GM23338 (cell line): Measurements from ENCODE around the gene PGBD2. TPM values are rescaled to one million over a fixed set of nuclear protein-coding genes. Genes with fewer than 3 reads are reported as not detected.

Experiments used
- ATAC-seq: fragments of 200-7000 bp; cut with Tn5 transposase; 3 replicates; pipeline ENCODE4 v1.9.1; 2020
- DNase-seq: peaks from one replicate; pipeline ENCODE4 v3.0.0-alpha.2; 2015; ENCODE audit warnings: low spot score
- H2AFZ ChIP-seq: fragments of 200-600 bp; sonication (generic); 2 replicates; pipeline ENCODE4 v1.8.0; 2016; ENCODE audit warnings: antibody characterized with exemption, mild to moderate bottlenecking, moderate library complexity
- H3F3A ChIP-seq: fragments of 200-600 bp; sonication (generic); replicated peaks from 2 replicates; pipeline ENCODE4 v1.8.0; 2017; ENCODE audit warnings: antibody characterized with exemption, mixed run types, low read depth
- H3K27ac ChIP-seq: fragments of 200-600 bp; sonication (generic); 2 replicates; pipeline ENCODE4 v1.6.1; 2016; ENCODE audit warnings: low read depth
- H3K27me3 ChIP-seq: fragments of 200-600 bp; sonication (generic); 2 replicates; pipeline ENCODE4 v1.8.0; 2016; ENCODE audit warnings: mild to moderate bottlenecking, mixed run types, moderate library complexity; ENCODE audit not compliant: insufficient read depth
- H3K36me3 ChIP-seq: fragments of 200-600 bp; sonication (generic); 2 replicates; pipeline ENCODE4 v1.8.0; 2016; ENCODE audit warnings: mild to moderate bottlenecking; ENCODE audit not compliant: insufficient read depth
- H3K4me1 ChIP-seq: fragments of 200-600 bp; sonication (generic); 2 replicates; pipeline ENCODE4 v1.8.0; 2016; ENCODE audit warnings: mild to moderate bottlenecking, moderate library complexity; ENCODE audit not compliant: insufficient read depth
- H3K4me2 ChIP-seq: fragments of 200-600 bp; sonication (generic); 2 replicates; pipeline ENCODE4 v1.7.1; 2017; ENCODE audit warnings: mixed run types
- H3K4me3 ChIP-seq: fragments of 200-600 bp; sonication (generic); 2 replicates; pipeline ENCODE4 v1.6.1; 2016; ENCODE audit warnings: mixed run types
- H3K79me2 ChIP-seq: fragments of 200-600 bp; sonication (generic); replicated peaks from 2 replicates; pipeline ENCODE4 v1.8.0; 2017; ENCODE audit warnings: mild to moderate bottlenecking; ENCODE audit not compliant: insufficient read depth
- H3K9me2 ChIP-seq: fragments of 200-600 bp; sonication (generic); 2 replicates; pipeline ENCODE4 v1.8.0; 2017; ENCODE audit not compliant: insufficient read depth
- H4K20me1 ChIP-seq: fragments of 200-600 bp; sonication (generic); replicated peaks from 2 replicates; pipeline ENCODE4 v1.8.0; 2017; ENCODE audit warnings: mild to moderate bottlenecking; ENCODE audit not compliant: insufficient read depth
- H3K27ac Mint-ChIP-seq: 2 replicates; pipeline ENCODE4 v1.8.0; 2020; ENCODE audit warnings: inconsistent platforms, mild to moderate bottlenecking, moderate library complexity, mixed read lengths
- H3K27me3 Mint-ChIP-seq: 3 replicates; pipeline ENCODE4 v1.8.0; 2022; ENCODE audit warnings: low read depth, mild to moderate bottlenecking, moderate library complexity, mixed read lengths, inconsistent platforms; ENCODE audit not compliant: insufficient read depth, poor library complexity
- H3K36me3 Mint-ChIP-seq: 3 replicates; pipeline ENCODE4 v1.8.0; 2021; ENCODE audit warnings: low read depth, mild to moderate bottlenecking, inconsistent platforms, moderate library complexity, mixed read lengths
- H3K4me1 Mint-ChIP-seq: 3 replicates; pipeline ENCODE4 v1.8.0; 2020; ENCODE audit warnings: mild to moderate bottlenecking, inconsistent platforms, mixed read lengths
- H3K4me3 Mint-ChIP-seq: 3 replicates; pipeline ENCODE4 v1.8.0; 2021; ENCODE audit warnings: moderate library complexity, mild to moderate bottlenecking, inconsistent platforms, mixed read lengths
- H3K9me3 Mint-ChIP-seq: 3 replicates; pipeline ENCODE4 v1.8.0; 2020; ENCODE audit warnings: moderate library complexity, mild to moderate bottlenecking, inconsistent platforms, mixed read lengths
- CREB1 ChIP-seq: fragments of 250-450 bp; sonication (Bioruptor Pico); IDR thresholded peaks from 2 replicates; pipeline ENCODE4 v1.5.0; 2020; ENCODE audit warnings: low read depth, mild to moderate bottlenecking, moderate library complexity
- CTCF ChIP-seq, 2 experiments: fragments of 200-600 bp in 1 of 2; sonication (generic) in 1 of 2; conservative IDR thresholded peaks; 2 replicates each; pipeline versions ENCODE4 v1.5.1 to v1.6.1; 2016 to 2017; ENCODE audit warnings: antibody characterized with exemption in 2 of 2, low read depth in 2 of 2, mild to moderate bottlenecking in 2 of 2, moderate library complexity in 1 of 2
- ETS1 ChIP-seq: IDR thresholded peaks from 2 replicates; pipeline ENCODE4 v1.6.1; 2016; ENCODE audit warnings: antibody characterized with exemption
- EZH2 ChIP-seq: fragments of 200-600 bp; sonication (generic); IDR thresholded peaks from one replicate; pipeline ENCODE4 v1.8.0; 2017; ENCODE audit warnings: antibody characterized with exemption, mild to moderate bottlenecking, low read depth; ENCODE audit not compliant: unreplicated experiment
- EZH2phosphoT487 ChIP-seq: fragments of 200-600 bp; sonication (generic); IDR thresholded peaks from one replicate; pipeline ENCODE4 v1.8.1; 2018; ENCODE audit warnings: antibody characterized with exemption; ENCODE audit not compliant: unreplicated experiment
- JUNB ChIP-seq: IDR thresholded peaks from one replicate; pipeline ENCODE4 v1.6.1; 2016; ENCODE audit warnings: antibody characterized with exemption; ENCODE audit not compliant: unreplicated experiment
- POLR2AphosphoS5 ChIP-seq: IDR thresholded peaks from 2 replicates; pipeline ENCODE4 v1.6.1; 2016; ENCODE audit warnings: antibody characterized with exemption, low read depth
- REST ChIP-seq: IDR thresholded peaks from one replicate; pipeline ENCODE4 v1.6.1; 2018; ENCODE audit warnings: antibody characterized with exemption; ENCODE audit not compliant: unreplicated experiment
- STAT1 ChIP-seq: IDR thresholded peaks from one replicate; pipeline ENCODE4 v1.6.1; 2016; ENCODE audit warnings: antibody characterized with exemption; ENCODE audit not compliant: unreplicated experiment
- ZNF114 ChIP-seq: fragments of 250-450 bp; sonication (Bioruptor Pico); IDR thresholded peaks from 2 replicates; pipeline ENCODE4 v1.5.0; 2020; ENCODE audit warnings: mild to moderate bottlenecking, moderate library complexity
- ZNF462 ChIP-seq: fragments of 250-450 bp; sonication (Bioruptor Pico); IDR thresholded peaks from 2 replicates; pipeline ENCODE4 v1.5.0; 2020; ENCODE audit warnings: mild to moderate bottlenecking, moderate library complexity
- polyA plus RNA-seq: library from polyadenylated mRNA; unstranded; fragments of >200 nt; fragmentation: Nextera tagmentation; extraction: Ambion mirVana; gene quantifications from 2 replicates; pipeline ENCODE4 v1.2.1, GENCODE V29; 2016
- total RNA-seq: library from RNA; depleted of rRNA; stranded (reverse); fragments of >200 nt; shearing (Covaris generic); gene quantifications from 2 replicates; pipeline ENCODE4 v1.2.3, GENCODE V29; 2014

The PGBD2 gene
- total and polyA plus RNA-seq, 2 experiments from 2014 or later = 4.8 to 10.2 TPM

- TF ChIP-seq CREB1 (no peak), JUNB (no peak), CTCF (conservative IDR thresholded peaks at IDR 0.05; ENCODE audit: low read depth in 2 of 2) (no peak), EZH2 (no peak), POLR2AphosphoS5 (no peak)
These were observed 46.0 kb upstream of the PGBD2 start (continued) for GRCh38 chr1:248860007-248860406.

- H3K4me1 Mint-ChIP-seq = peaks cover 30% of the 10 kb centered on the region
- H3K79me2 ChIP-seq = no peaks in the 10 kb centered on the region; the same call in 1 of the 2 replicates
- no peaks in the 10 kb centered on the region for H4K20me1 ChIP-seq
- H3K27me3 ChIP-seq = peaks cover 51% of the 10 kb centered on the region
- no peaks in the 10 kb centered on the region; the same call in 2 of the 3 replicates for H3K9me3 Mint-ChIP-seq
- no peak overlapping the region for H3K4me2 ChIP-seq
- peaks cover 27% of the 10 kb centered on the region for H3K4me1 ChIP-seq
- no peak overlapping the region for H3K27ac ChIP-seq
- ATAC-seq (no peak), DNase-seq (no peak)
- H3F3A ChIP-seq = 0 out of 2 replicates have a peak, but pooled peaks cover 8% of the 10 kb centered on the region
- H3K4me3 Mint-ChIP-seq = no peak overlapping the region
- peaks cover 3% of the 10 kb centered on the region; the same call in 2 of the 3 replicates for H3K36me3 Mint-ChIP-seq
- H3K4me3 ChIP-seq = no peak overlapping the region
- H3K36me3 ChIP-seq = peaks cover 4% of the 10 kb centered on the region; the same call in 1 of the 2 replicates
- no peak overlapping the region for H3K27ac Mint-ChIP-seq
- no peak overlapping the region for H2AFZ ChIP-seq
- H3K27me3 Mint-ChIP-seq = peaks cover 27% of the 10 kb centered on the region
- H3K9me2 ChIP-seq = no peaks in the 10 kb centered on the region
- no peak for TF ChIP-seq POLR2AphosphoS5
- TF ChIP-seq ETS1 = no peak
- TF ChIP-seq ZNF462 (CRISPR knock-in tag) = no peak
- TF ChIP-seq ZNF114 (CRISPR knock-in tag) = no peak
- TF ChIP-seq STAT1 = no peak
- TF ChIP-seq EZH2phosphoT487 = no peak
- TF ChIP-seq REST = no peak
- no peak for TF ChIP-seq CREB1
- TF ChIP-seq EZH2 = no peak
- no peak for TF ChIP-seq JUNB
These were observed 44.4 kb upstream of the PGBD2 start for GRCh38 chr1:248861616-248862015.
